NAMALWA (cell line): Measurements from ENCODE around the gene ZNF878.

Experiments used
- DNase-seq: peaks from one replicate; pipeline ENCODE4 v3.0.0-alpha.2; 2015; ENCODE audit warnings: low spot score

The ZNF878 gene

GRCh38 chr19:12034620-12035019 is 18.1 kb downstream of the ZNF878 start:
- no peak for DNase-seq

- DNase-seq: no peak
These were observed 18.6 kb downstream of the ZNF878 start for GRCh38 chr19:12034198-12034597.

GRCh38 chr19:12015753-12016116 is 37.0 kb downstream of the ZNF878 start:
- no peak for DNase-seq

GRCh38 chr19:12015015-12015752 is 37.6 kb downstream of the ZNF878 start:
- no peak for DNase-seq

DNA sequence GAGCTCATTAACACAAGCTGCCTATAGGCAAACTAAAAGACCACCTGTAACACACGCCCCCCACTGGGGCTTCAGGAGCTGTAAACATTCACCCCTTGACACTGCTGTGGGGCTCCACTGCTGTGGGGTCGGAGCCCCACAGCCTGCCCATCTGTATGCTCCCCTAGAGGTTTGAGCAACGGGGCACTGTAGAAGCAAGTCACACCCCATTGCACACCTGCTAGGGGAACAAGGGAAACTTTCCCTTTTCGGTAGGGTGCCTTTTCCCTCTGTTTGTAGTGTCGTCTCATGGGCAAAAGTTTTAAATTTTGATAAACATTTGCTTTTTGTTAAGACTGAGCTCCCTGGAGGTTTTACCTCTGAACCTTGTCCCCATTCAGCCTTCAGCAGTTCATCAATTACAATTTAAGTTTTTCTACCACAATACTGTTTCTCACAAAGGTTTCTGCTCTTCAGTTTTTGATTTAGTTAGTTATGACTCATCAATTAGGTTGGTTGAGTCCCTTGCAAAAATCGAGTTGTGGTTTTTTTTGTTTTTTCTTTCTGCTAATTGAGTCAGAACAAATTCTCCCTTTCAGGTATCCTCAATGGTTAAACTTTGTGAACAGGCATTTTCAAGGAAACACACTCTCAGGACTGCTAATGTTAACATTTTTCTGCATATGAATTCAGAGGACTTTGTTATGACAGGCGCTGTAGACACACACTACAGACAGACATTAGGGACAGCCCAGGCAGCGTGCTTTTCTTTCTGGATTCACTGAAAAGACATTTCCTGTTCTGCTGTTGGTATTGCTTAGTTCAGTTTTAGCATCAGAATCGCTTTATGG is 52.4 kb downstream of the ZNF878 start:
- no peak for DNase-seq

- DNase-seq: no peak
These were observed 57.6 kb downstream of the ZNF878 start for GRCh38 chr19:11995174-11995573.
